Measurements from ENCODE around the gene AP5B1. TPM values are rescaled to one million over a fixed set of nuclear protein-coding genes. Genes with fewer than 3 reads are reported as not detected.

Gene AP5B1
- total RNA-seq, 1 experiment from 2014 or later: 9.4 TPM

GRCh38 chr11:65791719-65792213, 11.0 kb upstream of the AP5B1 start:
- Mint-ChIP-seq H3K9me3 (no peaks in the 10 kb centered on the region; a peak in 1 of 5 replicates), H3K4me3 (no peak overlapping the region), H3K4me1 (peaks cover 35 to 42% of the 10 kb centered on the region in 2 experiments), H3K27me3 (ENCODE audit: low read depth) (peaks cover 28% of the 10 kb centered on the region), H3K27ac (no peak overlapping the region), H3K36me3 (ENCODE audit: insufficient read depth in 1 of 3, low read depth in 3 of 3) (peaks cover 0 to 6% (median 2%) of the 10 kb centered on the region in 3 experiments; a peak in 2 of 7 replicates)
- no peak for DNase-seq
- Histone ChIP-seq H2BK15ac (ENCODE audit: low read depth, low read length) (no peak overlapping the region), H3T11ph (ENCODE audit: low read length) (no peak overlapping the region), H3K23me2 (ENCODE audit: insufficient read length, low read depth, low read length, poor library complexity, severe bottlenecking) (peaks cover 9% of the 10 kb centered on the region), H3K18ac (ENCODE audit: insufficient read length, low read depth, low read length) (no peak overlapping the region), H3K4me1 (ENCODE audit: insufficient read depth, low read length) (peaks cover 3% of the 10 kb centered on the region; the same call in 1 of the 2 replicates), H2AK5ac (ENCODE audit: insufficient read length, low read length) (no peak overlapping the region), H3K9ac (ENCODE audit: extremely low read depth, insufficient read length, low read length) (no peak overlapping the region), H3K23ac (ENCODE audit: insufficient read length, low read depth, low read length) (no peak overlapping the region), H3K79me2 (ENCODE audit: insufficient read depth, low read length) (no peaks in the 10 kb centered on the region), H4K91ac (ENCODE audit: insufficient read length, low read depth, low read length) (no peak overlapping the region), H2AFZ (ENCODE audit: low read length) (no peak overlapping the region), H3K27me3 (ENCODE audit: insufficient read depth, low read length) (peaks cover 3% of the 10 kb centered on the region; the same call in 1 of the 2 replicates), H3K4ac (ENCODE audit: low read depth, low read length) (no peak overlapping the region), H3K4me2 (ENCODE audit: insufficient read depth, insufficient read length, low read length) (no peak overlapping the region), H3K9me3 (ENCODE audit: control insufficient read depth, low read depth, low read length) (no peaks in the 10 kb centered on the region), H3K56ac (ENCODE audit: insufficient read length, low read depth, low read length) (no peak overlapping the region), H2BK12ac (ENCODE audit: insufficient read length, low read depth, low read length) (no peak overlapping the region), H4K5ac (ENCODE audit: insufficient read length, low read depth, low read length) (no peak overlapping the region), H2BK5ac (ENCODE audit: insufficient read length, low read length) (no peak overlapping the region), H3K14ac (ENCODE audit: insufficient read depth, low read length) (no peak overlapping the region; the same call in 1 of the 2 replicates), H4K20me1 (ENCODE audit: control insufficient read depth, insufficient read depth, insufficient read length) (no peaks in the 10 kb centered on the region), H2BK20ac (ENCODE audit: low read depth, low read length, poor library complexity, severe bottlenecking) (no peak overlapping the region), H4K8ac (replicated peaks; ENCODE audit: insufficient read length, low read depth, low read length) (no peak overlapping the region), H3K27ac (ENCODE audit: insufficient read length, low read depth, low read length) (no peak overlapping the region), H2BK120ac (ENCODE audit: low read depth, low read length, poor library complexity, severe bottlenecking) (no peak overlapping the region), H3K79me1 (ENCODE audit: insufficient read depth, low read depth, low read length, poor library complexity, severe bottlenecking) (no peaks in the 10 kb centered on the region)
- TF ChIP-seq CTCF (conservative IDR thresholded peaks at IDR 0.05): no peak
- WGBS (ENCODE audit: extremely low coverage, insufficient read length, low lambda C conversion rate): no CpG with 5 or more reads among the region's 13 CpGs
